A673 (cell line): ENCODE data around the gene DERL2.

Source experiments
- CTCF ChIP-seq: fragments of 300-800, 200-600 bp; sonication (generic); conservative IDR thresholded peaks from 2 replicates; pipeline ENCODE4 v1.5.1; 2017; ENCODE audit warnings: low read depth, mild to moderate bottlenecking, antibody characterized with exemption, low read length, moderate library complexity, mixed read lengths
- EZH2 ChIP-seq: fragments of 200-600 bp; sonication (generic); IDR thresholded peaks from 2 replicates; pipeline ENCODE4 v1.6.1; 2017; ENCODE audit warnings: borderline replicate concordance, low read depth, mild to moderate bottlenecking, mixed read lengths, antibody characterized with exemption, low read length; ENCODE audit not compliant: poor library complexity, severe bottlenecking

- TF ChIP-seq CTCF (no peak), EZH2 (no peak)
Observed at GRCh38 chr17:5522476-5522875, 36.5 kb upstream of the DERL2 start.
